GM19035 (cell line): Measurements from ENCODE around the gene MPZL1.
"Not testable (repeated sequence)": the region's sequence is repeated elsewhere in the genome, so short reads cannot be mapped to it uniquely, and the experiment has no call there.

Source experiments
- ATAC-seq: cut with Tn5 transposase; IDR thresholded peaks from one replicate; pipeline ENCODE4 v1.9.1; 2021; ENCODE audit not compliant: unreplicated experiment

Gene MPZL1

DNA sequence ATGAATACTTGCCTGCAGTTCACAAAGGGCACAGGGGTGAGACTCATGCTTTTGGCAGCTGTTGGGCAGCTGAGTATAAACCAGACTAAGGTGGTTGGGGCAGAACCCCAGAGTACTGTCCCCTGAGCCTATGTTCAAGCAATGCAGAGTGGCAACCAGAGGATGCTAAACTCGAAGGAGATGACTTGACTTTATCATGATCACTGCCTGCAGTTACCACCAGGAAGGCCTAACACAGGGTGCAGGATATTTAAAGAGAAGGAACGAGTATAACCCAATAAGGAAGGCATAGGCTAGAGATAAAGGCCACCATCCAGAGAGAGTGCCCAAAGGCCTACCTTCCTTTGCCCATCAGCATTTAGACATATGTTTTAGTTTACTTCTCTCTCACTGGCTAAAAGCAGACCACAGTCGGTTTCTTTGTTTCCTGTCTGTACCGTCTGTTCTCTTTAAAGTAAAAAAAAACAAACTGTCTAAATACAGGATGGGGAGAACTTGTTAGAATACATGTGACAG lies 83.3 kb downstream of the MPZL1 start:
- peak; percentile 52 for ATAC-seq

- not testable (repeated sequence) for ATAC-seq
Measured at GRCh38 chr1:167806235-167806634, 84.5 kb downstream of the MPZL1 start.

DNA sequence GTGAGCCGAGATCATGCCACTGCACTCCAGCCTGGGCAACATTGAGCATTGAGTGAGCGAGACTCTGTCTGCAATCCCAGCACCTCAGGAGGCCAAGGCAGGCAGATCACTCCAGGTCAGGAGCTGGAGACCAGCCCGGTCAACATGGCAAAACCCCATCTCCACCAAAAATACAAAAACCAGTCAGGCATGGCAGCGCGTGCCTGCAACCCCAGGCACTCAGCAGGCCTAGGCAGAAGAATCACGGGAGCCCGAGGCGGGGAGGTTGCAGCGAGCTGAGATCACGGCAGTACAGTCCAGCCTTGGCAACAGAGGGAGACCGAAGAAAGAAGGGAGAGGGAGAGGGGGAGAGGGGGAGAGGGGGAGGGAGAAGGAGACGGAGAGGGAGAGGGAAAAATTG lies 84.9 kb downstream of the MPZL1 start:
- not testable (repeated sequence) for ATAC-seq

GRCh38 chr1:167808104-167808503 lies 86.3 kb downstream of the MPZL1 start:
- ATAC-seq = no peak

DNA sequence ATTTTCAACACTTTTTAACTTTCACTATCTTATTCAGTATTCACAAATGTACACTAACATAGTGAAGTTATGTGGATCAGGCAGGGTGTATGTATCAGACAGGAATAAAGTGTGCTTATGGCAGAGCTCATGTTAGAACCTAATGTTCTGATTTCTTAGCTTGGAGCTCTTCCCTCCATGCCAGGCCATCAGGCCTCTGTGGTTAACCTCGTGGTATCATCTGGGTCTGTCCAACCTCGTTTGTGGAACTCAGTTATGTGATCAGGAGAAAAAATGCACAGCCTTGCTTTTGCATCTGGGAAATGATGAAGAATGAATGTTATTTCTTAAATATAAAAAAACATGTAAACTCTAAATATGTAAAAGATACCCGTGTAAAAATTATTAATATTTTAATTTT lies 86.9 kb downstream of the MPZL1 start:
- no peak for ATAC-seq

- no peak for ATAC-seq
Measured at GRCh38 chr1:167812972-167813371, 91.2 kb downstream of the MPZL1 start.

DNA sequence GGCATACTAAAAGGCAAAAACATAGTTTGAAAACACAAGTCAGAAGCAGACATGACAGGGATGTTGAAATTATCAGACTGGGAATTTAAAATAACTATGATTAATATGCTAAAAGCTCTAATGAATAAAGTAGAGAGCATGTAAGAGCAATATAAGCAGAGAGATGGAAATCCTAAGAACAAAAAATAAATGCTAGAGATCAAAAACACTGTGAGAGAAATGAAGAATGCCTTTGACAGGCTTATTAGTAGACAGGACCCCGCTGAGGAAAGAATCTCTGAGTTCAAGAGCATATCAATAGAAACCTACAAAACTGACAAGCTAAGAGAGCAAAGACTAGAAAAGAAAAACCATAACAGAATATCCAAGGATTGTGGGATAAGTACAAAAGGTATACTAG lies 93.9 kb downstream of the MPZL1 start:
- no peak for ATAC-seq

DNA sequence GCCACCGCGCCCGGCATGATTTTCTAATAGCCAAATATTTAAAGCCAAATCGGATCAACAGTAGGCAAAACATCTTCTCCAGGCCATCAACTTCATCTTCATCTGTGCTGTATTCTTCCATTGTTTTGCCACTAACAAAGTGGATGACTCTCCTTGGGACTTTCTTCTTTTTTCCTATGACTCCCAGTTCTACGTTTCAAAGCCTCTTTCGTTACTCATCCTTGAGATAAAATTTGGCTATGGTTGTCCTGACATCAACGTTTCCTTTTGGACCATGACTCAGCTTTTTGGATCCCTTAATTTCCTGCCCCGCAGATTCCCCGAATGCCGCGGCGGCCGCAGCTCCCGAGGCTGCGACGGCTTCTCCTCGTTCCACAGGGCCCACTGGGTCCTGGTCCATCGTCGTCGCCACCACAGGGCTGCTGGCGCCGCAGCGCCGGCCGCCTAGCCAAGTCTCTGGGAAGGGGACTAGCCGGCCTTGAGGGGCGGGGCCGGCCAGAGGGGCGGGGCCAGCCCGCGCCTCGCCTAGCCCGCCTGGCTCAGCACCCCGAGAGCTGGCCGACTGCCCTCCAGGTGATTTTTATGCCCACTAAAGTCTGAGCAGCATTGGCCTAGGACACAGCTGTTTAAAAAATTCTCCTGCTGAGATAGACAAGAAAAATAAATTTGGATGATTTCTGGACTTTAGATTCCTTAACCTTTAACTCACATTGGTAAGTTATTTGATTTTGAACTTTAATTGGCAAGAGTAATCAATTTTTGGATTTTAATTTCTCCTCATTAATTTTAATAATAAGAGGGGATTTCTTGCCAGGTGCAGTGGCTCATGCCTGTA lies 98.3 kb downstream of the MPZL1 start:
- peak; percentile 85 for ATAC-seq

DNA sequence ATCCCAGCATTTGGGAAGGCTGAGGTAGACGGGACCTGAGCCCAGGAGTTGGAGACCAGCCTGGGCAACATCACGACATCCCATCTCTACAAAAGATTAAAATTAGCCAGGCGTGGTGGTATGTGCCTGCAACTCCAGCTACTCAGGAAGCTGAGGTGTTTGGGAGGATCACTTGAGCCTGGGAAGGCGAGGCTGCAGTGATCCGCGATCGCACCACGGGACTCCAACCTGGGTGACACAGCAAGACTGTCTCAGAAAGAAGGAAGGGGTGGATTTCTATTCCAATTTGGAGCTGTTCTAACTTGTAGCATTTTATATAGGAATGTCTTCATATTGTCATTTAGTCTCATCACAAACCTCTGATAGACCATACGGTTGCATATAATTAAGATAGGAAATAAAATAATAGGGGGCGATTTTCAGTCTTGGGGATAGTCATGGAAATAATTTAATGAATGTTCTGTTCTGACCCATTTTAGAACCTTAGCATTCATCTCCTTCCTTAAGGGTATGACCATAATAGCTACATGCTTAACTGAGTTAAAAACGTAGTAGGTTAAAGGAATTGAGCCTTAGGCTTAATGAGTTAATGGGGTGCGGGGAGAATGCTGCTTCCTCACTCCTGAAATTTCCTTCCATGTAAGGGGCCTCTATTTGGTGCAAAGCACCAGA lies 99.0 kb downstream of the MPZL1 start:
- no peak for ATAC-seq

DNA sequence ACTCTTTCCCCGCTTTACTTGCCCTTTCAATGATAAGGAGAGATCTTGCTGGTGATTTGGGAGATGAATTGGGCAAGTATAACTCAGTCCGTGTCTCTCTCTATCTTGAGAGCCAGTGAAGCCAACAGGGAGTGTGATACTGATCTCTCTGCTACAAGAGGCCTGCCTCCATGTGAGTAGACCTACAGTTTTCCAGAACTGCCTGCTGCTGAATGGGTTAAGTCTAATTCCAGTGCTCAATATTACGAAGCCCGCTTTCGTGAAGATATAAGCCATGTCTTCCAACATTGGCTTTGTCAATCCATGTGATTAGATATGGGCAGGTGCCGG lies 99.5 kb downstream of the MPZL1 start:
- ATAC-seq = no peak

GRCh38 chr1:167821969-167822685 lies 100.3 kb downstream of the MPZL1 start:
- ATAC-seq = no peak

- no peak for ATAC-seq
Measured at GRCh38 chr1:167824163-167824794, 102.5 kb downstream of the MPZL1 start.

GRCh38 chr1:167825419-167826079 lies 103.8 kb downstream of the MPZL1 start:
- ATAC-seq = no peak

DNA sequence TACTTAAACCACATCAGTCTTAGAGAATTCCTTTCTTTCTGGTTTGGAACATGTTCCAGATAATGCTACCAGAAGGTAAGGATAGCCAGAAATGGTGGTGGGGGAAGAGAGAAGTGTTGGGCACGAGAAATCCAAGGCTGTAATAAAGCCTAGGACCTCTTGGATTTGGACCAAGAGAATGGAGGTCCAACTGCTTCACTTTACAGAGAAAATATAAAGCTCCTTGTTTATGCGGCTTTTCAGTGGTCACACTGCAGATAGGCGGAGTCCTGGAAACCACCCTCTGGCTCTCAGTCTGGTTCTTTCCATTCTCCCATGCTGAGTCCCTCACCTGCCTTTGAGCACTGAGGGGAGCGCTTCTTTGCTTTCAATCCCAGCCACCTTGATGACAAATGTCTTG lies 104.3 kb downstream of the MPZL1 start:
- no peak for ATAC-seq

- no peak for ATAC-seq
Measured at GRCh38 chr1:167829868-167830267, 108.1 kb downstream of the MPZL1 start.

- not testable (repeated sequence) for ATAC-seq
Measured at GRCh38 chr1:167830668-167831067, 108.9 kb downstream of the MPZL1 start.

DNA sequence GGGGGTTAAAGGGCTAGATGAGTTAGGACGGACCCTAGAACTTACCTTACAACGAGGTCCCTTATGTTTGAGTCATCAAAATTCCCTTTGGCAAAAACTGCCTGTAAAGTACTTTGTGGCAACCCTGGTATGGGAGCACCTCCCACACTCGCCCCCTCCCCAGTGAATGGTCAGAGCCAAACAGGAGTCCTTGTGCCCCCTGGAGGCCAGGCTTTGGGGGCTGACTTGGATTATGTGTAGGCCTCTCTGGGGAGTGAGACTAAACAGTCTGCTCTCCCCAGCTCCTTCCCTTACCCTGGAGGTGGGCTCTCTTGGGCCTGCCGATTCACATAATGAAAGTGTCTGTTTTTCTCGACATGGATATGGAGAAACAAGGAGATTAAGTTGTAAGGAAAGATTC lies 110.9 kb downstream of the MPZL1 start:
- ATAC-seq = no peak

DNA sequence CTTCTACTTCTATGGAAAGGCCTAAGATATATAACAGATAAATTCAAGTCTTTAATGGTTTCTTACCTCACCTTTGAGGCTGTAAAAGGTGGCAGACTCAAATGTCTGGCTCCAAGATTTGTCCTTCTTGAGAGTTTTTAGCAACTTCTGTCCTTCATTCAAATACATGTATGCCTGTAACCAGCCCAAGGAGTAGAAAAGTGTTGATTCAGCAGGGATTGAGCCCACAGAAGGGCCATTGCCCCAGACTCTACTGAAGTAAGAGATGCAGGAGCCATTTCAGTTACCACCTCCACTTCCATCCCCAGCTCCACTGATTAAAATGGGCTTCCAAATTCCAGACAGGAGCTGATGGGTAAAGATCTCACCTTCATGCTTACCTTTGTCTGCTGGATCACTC lies 112.1 kb downstream of the MPZL1 start:
- ATAC-seq = no peak

- ATAC-seq = no peak
Measured at GRCh38 chr1:167836197-167836596, 114.4 kb downstream of the MPZL1 start.

DNA sequence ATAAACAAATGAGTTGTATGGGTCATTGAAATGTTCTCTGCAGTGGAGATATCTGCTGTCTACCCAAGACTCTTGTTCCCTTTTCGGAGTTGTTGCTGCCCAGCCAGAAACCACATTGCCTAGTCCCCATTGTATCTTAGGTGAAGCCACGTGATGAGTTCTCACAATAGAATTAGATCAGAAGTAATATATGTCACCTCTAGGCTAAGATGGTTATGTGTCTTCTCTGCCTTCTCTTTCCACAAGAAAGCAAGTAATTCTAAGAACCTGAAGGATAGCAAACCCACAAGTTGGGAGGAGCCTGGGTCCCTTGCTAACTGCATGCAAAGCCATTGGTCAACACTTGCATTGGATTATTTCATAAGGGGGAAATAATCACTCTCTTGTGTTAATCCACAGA lies 115.5 kb downstream of the MPZL1 start:
- ATAC-seq = no peak

DNA sequence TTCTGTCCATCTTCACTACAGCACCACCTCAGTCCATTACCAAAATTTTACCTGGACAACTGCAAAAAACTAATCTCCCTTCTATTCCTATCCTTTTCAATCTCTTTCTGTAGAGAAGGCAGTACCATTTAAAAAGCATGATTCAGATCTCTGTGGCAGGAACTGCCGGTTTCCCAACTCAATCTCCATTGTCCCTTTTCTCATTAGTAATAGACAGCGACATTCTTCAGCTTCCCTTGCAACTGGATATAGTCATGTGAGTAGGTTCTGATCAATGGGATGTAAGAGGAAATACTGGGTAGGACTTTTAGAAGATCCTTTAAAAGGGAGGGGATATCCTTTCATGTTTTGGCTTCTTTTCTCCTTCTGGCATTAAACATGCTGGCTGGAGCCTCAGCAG lies 117.2 kb downstream of the MPZL1 start:
- ATAC-seq = no peak
